C4-2B (cell line): ENCODE results near the gene PTPRU.

ENCODE experiments used
- CTCF ChIP-seq: fragments of 450-650 bp; conservative IDR thresholded peaks from 2 replicates; pipeline ENCODE4 v1.5.1; 2017; ENCODE audit warnings: mild to moderate bottlenecking
- ZFX ChIP-seq: fragments of 450-650 bp; IDR thresholded peaks from 2 replicates; pipeline ENCODE4 v1.6.1; 2017

- TF ChIP-seq CTCF (no peak), ZFX (no peak)
Observed at GRCh38 chr1:29362764-29363163, 126.4 kb downstream of the PTPRU start.
